SKM-1 treated with dmso at 0.1 percent for 144 hours (cell line): ENCODE data around the gene TFF2.

ENCODE experiments used
- DNase-seq: peaks from one replicate; lab custom pipeline; 2025; ENCODE audit not compliant: unreplicated experiment; lab: John Stamatoyannopoulos, UW

The TFF2 gene

GRCh38 chr21:42346866-42347600 lies 3.8 kb downstream of the TFF2 start:
- DNase-seq = no peak

GRCh38 chr21:42346441-42346840 lies 4.4 kb downstream of the TFF2 start:
- no peak for DNase-seq

- no peak for DNase-seq
These were observed 6.2 kb downstream of the TFF2 start for GRCh38 chr21:42344631-42345030.

- DNase-seq = no peak
These were observed 6.8 kb downstream of the TFF2 start for GRCh38 chr21:42343963-42344510.

GRCh38 chr21:42343556-42343955 lies 7.2 kb downstream of the TFF2 start:
- no peak for DNase-seq

- DNase-seq = no peak
These were observed 7.7 kb downstream of the TFF2 start for GRCh38 chr21:42343101-42343500.

GRCh38 chr21:42341776-42342542 lies 8.8 kb downstream of the TFF2 start:
- DNase-seq = no peak

- no peak for DNase-seq
These were observed 10.4 kb downstream of the TFF2 start for GRCh38 chr21:42340187-42341050.

- no peak for DNase-seq
These were observed 11.8 kb downstream of the TFF2 start for GRCh38 chr21:42338729-42339715.

- peak; percentile 39 for DNase-seq
These were observed 12.7 kb downstream of the TFF2 start for GRCh38 chr21:42337830-42338728.

- no peak for DNase-seq
These were observed 13.5 kb downstream of the TFF2 start for GRCh38 chr21:42337276-42337675.

- DNase-seq = no peak
These were observed 14.7 kb downstream of the TFF2 start for GRCh38 chr21:42336054-42336453.

GRCh38 chr21:42332557-42333317 lies 18.1 kb downstream of the TFF2 start:
- DNase-seq = no peak

GRCh38 chr21:42331660-42332059 lies 19.1 kb downstream of the TFF2 start:
- DNase-seq = no peak

GRCh38 chr21:42330380-42331371 lies 20.1 kb downstream of the TFF2 start:
- DNase-seq = no peak

GRCh38 chr21:42324896-42325295 lies 25.9 kb downstream of the TFF2 start:
- no peak for DNase-seq

GRCh38 chr21:42321845-42322244 lies 28.9 kb downstream of the TFF2 start:
- DNase-seq = no peak
